HG03280 (cell line): ENCODE data around the gene KRT77.
"Not testable (repeated sequence)": the region's sequence is repeated elsewhere in the genome, so short reads cannot be mapped to it uniquely, and the experiment has no call there.

ENCODE experiments used
- ATAC-seq: cut with Tn5 transposase; IDR thresholded peaks from one replicate; pipeline ENCODE4 v1.9.1; 2021; ENCODE audit warnings: mild to moderate bottlenecking, moderate library complexity; ENCODE audit not compliant: unreplicated experiment

KRT77 gene

DNA sequence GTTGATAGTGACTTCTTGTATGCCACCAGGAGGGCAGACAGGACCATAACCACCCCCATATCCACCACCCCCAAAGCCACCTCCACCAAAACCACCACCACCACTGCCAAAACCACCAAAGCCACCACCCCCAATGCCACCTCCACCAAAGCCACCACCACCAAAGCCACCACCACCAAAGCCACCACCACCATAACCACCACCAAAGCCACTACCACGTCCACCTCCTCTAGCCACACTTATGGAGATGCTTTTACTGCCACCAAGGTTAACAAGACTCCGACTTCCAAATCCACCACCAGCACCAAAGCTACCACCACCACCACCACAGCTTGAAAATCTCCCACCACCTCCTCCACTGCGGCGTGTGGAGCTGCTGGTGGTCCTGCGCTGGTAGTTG, 23.4 kb downstream of the KRT77 start:
- no peak for ATAC-seq

DNA sequence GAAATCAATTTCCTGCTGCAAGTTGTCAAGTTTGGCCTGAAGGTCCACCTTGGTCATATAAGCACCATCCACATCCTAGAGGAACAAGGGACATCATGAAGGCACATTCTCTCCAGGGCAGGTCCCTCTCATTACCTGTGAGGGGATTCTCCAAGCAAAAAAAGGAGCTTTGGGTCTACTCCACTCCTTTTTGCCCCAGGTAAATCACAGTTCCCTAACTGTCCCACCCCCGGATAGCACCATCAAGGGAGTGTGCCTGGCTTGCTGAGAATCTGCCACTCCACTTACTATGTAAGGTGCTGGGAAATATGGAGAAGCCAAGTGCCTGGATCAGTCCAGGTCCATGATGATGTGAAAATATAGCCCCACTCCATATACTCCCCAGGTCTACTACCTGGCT, 25.7 kb downstream of the KRT77 start:
- ATAC-seq: no peak

DNA sequence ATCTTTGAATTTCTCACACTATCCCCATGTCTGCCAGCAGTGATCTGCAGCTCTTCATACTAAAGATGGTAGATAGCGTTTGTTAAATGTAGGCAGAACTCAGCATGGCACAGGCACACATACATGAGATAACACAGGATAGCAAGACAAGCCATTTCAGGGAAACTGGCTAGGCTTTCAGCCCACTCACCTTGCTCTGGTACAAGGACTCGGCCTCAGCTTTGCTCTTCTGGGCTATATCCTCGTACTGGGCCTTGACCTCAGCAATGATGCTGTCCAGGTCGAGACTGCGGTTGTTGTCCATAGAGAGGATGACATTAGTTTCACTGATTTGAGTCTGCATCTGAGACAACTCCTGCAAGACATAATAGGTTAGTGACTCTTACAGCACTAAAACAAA, 26.2 kb downstream of the KRT77 start:
- ATAC-seq: no peak

DNA sequence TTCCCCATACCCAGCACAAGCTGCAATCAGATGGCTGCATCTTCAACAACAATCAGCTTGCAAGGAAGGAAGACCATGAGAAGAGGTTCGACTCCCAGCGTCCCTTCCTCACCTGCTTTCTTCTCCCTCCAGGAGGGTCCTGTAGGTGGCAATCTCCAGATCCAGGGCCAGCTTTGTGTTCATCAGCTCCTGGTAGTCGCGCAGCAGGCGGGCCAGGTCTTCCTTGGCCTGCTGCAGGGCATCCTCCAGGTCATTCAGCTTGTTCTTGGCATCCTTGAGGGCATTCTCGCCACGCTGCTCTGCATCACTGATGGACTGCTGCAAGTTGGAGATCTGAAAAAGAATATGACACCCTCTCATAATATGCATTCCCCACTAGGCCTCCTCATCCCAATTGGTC, 27.2 kb downstream of the KRT77 start:
- no peak for ATAC-seq

DNA sequence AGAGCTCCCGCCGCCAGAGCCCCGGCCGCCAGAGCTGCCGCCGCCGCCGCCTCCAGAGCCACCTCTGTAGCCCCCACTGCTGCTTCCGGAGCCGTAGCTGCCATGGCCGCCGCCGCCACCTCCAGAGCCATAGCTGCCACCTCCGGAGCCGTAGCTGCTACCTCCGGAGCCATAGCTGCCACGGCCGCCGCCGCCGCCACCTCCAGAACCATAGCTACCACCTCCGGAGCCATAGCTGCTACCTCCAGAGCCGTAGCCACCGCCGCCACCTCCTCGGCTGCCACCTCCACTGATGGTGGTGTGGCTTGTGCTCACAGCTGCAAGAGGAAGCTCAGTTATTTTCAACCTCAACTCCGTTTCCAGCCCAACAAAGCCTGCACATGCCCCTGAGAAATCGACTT, 28.0 kb downstream of the KRT77 start:
- ATAC-seq: no peak

DNA sequence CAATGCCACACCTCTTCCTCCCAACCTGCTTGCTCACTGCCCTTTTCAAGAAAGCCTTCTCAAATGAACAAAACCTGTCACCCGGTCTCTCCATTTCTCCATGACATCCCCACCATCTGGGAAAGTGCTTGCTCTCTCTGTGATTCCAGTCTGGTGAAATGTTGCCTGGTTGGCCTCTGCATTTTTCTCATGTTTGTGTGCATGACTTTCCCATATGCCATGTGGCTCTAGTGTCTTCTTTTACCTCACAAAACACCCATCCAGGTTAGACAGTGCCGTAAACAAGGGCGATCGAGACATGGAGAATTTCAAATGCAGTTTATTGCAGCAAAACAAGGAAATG, 28.9 kb downstream of the KRT77 start:
- no peak for ATAC-seq

DNA sequence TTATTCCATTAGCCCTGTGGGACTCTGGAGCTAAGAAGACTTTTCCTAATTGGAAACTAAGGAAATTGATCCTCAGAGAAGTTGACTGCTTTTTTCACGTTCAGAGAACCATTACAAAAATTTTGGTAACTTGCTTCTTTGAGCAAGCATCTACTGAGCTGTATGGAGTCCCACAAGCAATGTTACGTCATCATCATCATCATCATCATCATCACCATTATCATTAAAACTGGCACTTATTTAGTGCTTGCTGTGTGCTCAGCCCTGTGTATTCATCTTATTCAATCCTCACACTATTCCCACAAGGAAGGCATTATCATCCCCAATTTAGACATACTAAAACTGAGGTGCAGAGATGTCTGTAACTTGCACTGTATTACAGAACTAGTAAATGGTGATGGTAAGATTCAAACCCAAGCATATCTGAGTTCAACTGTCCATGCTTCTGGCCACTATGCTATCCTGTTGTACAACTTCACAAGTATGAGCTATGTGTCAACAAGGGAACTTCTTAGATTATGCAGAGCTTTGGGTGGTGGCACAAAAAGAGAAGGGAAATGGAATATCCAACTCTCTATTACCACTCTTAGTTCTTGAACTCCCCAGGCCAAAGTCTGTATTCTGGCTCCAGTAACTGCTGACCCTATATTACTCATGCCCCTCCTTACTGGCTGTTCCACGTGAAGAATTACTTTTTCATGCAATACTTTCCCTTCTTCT, 29.5 kb downstream of the KRT77 start:
- no peak for ATAC-seq

DNA sequence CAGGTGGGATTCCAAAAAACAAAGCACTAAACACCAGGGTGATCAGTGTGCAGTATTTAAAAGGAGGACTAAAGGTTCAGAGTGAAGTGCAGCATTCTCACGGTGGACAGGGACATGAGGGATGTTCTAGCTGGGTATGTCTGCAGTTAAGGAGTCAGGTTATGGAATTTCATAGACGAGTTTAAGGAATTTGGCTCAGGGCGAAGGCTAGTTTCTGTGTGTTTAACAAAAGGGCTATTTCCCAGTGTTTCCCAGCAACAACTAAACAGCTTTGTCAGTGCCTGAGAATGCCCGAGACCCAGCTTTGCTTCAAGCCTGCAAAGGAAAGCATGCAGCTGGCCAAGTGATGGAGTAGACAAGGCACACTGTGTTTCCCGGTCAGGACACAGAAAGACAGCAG, 30.1 kb downstream of the KRT77 start:
- ATAC-seq: no peak

DNA sequence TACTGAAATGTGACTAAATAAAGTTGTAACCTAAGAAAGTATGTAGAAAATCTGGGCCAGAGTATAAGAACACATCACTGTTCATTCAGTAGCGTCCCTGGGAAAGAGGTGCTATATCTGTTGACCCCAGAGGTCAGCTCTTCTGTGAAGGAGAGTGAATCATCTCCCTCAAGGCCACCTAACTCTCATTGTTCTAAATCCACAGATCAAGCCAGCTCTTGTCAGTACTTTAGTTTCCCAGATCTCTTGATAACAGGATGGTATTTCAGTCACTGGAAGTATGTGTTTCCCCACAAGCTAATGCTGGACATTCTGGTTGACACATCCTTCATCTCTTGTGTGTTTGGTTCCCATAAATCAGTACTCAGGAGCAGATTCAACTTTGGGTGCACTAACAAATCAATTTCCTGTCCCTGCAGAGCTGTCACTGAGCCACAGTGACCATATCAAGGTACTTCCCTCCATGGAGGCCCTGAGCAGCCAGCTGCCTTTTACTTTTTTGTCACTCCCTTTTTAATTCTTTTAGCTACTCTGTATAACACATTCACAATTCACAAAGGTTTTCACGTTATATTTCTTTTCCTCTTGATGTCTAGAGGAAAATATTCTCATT, 30.9 kb downstream of the KRT77 start:
- no peak for ATAC-seq

DNA sequence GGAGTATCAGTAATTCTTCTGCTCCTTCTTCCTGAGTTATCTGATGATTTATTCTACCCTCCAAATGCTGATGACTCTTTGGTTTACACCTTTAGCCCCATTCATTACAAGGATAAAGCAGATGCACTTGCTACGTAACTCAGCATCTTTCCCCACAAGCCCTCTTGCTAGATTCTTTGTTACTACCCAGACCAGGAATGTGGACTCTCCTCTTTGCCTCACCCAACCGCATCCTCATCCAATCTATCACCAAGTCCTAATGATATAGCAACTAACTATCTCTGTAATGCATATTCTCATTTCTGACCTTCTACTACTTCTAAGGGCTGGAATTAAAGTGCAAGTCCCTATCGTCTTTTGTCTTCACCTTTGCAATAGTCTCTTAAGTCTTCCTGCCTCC, 32.4 kb downstream of the KRT77 start:
- ATAC-seq: no peak

DNA sequence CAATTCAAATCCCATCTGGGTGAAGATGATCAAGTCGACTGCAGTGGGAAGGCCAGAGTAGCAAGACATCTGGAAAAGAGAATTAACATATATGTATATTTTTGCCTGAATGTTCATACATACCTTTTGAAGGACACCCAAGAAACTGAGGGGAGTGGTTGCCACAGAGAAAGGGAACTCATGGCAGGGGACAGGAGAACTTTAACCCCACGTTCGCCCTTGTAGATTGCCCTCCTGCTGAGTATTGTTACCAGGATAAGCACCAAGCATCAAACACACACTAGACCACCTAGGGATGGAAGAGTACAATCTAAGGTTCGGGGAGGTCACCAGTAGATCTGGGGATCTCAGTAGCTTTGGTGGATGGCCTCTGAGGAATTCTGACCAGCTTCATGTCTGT, 32.8 kb downstream of the KRT77 start:
- ATAC-seq: no peak

DNA sequence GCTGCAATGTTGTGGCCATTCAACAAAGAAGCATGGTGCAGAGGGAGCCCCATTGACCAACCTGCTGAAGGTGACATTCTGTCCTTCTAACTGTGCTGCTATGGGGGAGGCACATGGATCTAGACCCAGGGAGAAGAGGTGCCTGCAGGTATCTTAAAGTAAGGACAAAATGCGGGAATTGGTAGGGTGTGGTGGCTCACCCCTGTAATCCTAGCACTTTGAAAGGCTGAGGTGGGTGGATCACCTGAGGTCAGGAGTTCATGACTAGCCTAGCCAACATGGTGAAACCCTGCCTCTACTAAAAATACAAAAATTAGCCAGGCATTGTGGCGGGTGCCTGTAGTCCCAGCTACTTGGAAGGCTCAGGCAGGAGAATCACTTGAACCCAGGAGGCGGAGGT, 33.4 kb downstream of the KRT77 start:
- not testable (repeated sequence) for ATAC-seq

DNA sequence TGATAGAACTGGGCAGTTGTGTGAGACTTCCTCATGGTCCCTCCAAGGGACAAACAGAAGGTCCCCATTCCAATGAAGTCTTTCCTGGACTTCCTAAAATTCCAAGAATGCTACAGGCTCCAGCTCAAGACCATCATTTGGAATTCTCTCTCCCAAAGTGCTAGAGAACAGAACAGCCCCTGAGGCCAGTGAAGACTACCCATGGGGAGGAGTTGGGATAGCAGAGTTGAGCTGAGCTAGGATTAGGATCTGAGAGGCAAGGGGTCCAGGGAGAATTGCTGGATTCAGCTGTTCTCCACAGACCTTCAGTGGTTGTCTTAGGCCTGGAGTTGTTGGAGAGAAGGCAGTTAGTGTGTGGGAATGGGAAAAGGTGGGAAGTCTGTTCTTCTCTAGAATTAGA, 33.9 kb downstream of the KRT77 start:
- ATAC-seq: no peak

DNA sequence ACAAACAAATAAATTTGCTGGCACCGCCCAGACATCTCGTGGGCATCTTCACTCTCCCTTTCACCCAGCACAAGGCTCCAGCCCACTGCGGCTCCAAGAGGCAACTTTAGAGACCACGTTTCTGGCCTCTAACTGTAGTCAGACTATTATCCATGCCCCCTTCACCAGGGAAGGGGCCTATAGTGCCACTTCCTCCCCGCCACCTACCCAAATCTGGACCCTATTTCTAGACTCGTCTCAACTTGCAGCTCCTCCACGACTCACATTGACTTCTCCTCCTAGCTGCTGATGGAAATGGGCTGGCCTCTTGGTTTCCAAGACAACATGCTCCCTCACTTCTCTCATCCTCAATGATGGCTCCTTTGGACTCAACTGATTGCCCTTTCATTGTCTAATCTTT, 35.4 kb downstream of the KRT77 start:
- no peak for ATAC-seq

DNA sequence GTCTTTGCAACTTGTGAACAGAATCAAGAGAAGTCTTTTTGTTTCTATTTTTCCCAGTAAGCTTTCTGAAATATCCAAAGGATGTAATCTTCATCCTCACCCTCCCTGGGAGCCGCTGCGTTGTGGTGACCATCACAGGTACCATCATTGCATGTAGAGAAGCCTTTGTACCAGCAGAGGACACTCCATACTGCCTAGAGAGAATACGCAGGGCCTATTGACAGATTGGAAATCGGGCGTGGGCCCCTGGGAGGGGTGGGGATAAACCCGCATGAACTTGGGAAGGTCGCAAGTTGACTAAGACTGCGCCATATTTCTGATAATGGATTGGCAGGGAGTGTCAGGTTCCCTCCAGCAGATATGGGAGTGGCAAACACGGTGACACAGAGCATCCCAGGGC, 35.8 kb downstream of the KRT77 start:
- ATAC-seq: no peak

DNA sequence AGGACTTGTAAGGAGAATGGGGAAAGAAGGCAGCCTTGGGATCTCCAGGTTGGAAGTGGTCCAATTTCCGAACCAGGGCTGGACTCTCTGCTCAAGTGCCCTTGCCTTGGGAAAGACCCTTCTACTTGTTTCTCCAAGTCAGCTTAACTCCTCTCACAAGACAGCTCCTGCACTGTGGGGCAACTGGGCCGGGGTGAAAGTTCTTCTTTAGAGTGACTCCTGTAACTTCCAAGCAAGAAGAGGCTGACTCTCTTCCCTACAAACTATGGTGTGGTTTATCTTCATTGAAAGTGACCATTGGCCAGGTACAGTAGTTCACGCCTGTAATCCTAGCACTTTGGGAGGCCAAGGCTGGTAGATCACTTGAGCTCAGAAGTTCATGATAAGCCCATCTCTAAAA, 36.9 kb downstream of the KRT77 start:
- no peak for ATAC-seq

DNA sequence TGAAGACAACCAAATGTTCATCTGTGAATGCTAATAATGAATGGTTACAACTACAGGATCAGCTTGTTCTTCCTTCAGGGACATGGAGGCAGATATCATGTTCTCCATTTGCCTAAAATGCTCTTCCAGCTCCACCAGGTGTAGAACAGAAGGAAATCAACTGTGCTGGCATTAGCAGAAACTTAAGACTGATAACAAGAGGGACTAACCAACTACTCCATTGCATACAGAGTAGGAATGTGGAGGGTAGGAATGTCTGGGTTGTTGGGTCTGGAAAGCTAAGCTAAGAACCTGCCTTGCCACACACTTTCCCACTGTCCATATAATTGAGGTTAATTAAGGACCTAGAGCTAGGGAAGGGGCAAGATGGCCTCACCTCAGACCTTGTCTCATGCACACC, 39.9 kb downstream of the KRT77 start:
- no peak for ATAC-seq

DNA sequence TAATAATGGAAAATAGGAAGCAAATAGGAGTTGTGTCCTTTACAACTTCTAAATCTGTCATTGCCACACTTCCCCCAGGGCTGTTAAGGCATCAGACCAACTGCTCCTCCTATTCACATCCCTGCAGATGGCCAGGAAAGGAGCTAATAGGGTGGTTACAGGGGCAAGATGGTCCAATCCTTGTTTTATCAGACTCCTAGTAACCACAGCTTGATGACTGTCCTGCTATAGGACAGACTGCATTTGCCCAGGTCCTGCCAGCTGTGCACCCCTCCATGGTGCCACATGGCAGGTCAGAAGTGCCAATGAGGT, 40.5 kb downstream of the KRT77 start:
- ATAC-seq: no peak

DNA sequence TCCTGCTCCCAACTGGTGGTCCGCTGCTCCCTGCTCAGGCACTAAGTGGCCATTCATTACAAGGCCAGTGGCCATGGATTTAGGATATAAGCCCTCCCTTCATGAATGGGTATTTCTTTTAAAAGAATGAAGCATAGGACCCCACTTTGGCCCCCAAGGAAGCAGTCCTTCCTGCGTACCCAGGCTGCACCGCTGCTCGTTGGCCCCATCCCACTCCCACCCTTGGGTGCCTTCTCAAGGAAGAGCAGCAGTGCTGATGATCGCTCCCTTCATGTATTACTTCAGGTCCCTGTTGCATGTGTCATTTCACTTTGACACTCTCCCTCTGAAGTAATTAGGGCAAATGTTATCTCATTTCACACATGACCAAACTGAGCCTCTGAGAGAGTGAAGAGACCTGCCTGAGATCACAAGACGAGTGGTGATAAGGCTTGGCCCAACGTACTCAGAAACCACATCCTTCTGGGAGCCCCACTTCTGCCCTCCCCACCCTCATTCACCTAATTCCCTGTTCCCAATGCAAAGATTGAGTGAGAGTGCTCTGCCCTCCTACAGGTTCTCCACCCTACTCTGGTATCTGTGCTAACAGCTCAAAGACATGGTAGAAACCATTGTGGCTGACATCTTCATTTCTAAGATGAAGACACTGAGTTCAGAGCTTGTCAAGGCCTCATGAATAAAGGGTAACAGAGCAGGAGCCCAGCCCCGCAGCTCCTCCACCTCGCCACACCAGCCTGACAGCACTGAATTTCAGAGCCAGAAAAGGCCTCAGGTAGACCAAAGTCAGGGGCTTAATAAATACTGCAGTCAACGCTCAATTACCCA, 41.0 kb downstream of the KRT77 start:
- ATAC-seq: no peak

DNA sequence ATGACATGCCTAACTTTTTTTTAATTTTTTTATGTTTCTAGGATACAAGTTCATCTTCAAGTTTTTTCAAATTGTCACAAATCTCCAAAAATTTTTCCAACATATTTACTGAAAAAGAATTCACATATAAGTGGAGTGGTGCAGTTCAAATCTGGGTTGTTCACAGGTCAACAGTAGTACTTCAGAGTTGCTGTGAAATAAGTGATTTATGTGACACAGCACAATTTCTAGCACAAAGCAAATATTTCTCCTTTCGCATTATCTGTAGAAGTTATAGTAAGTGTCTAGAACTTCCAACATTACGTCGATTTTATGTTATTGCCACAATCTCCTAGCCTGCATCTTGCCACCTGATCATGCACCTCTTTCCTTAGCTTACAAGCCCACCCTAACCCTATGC, 41.7 kb downstream of the KRT77 start:
- ATAC-seq: no peak

DNA sequence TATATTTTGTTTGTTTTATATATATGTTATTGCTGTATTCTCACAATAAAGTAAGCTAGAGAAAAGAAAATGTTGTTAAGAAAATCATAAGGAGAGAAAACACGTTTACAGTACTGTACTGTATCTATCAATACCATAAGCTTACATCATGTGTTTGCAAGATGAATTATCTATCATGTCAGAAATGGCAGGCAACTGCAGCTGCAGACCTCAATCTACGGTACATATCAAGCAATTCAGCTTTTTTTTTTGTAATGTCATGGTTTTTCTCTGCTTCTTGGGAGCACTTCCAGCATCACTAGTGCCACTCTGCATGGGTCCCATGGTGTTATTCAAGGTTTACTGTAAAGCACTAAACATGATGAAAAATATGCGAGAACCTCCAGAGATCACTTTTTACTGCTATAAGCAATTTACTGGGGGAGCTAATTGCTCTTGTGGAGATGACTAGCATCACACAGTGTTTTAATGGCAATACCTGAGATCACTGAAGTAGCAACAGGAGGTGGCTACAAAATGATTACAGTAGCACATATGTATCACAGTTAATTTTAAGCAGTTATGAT, 42.3 kb downstream of the KRT77 start:
- no peak for ATAC-seq

DNA sequence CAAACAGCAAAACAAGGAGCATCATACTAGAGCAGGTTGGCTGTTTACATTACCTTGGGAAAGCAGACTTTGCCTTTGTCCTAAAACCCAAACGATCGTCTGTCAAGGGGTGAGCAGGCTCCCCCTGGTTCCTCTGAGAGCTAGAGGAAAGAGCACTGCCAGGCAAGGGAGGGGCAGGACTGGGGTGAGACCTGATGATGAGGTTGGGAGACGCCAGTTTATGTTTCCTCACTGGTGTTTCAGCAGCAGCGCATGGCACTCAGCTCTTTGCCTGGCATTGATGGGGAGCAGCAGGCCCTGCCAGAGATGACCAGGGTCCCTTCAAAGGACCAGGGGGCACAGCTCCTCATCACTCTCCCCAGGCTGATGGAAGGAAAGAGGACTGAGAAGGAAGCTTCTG, 43.4 kb downstream of the KRT77 start:
- no peak for ATAC-seq
